ENCODE measurements around the gene NLRP9.

The NLRP9 gene

GRCh38 chr19:55716531-55716930 lies 21.7 kb downstream of the NLRP9 start:
- no peak for DNase-seq (ENCODE audit: low read depth in 2 of 2)
- TF ChIP-seq, protein P1, sequence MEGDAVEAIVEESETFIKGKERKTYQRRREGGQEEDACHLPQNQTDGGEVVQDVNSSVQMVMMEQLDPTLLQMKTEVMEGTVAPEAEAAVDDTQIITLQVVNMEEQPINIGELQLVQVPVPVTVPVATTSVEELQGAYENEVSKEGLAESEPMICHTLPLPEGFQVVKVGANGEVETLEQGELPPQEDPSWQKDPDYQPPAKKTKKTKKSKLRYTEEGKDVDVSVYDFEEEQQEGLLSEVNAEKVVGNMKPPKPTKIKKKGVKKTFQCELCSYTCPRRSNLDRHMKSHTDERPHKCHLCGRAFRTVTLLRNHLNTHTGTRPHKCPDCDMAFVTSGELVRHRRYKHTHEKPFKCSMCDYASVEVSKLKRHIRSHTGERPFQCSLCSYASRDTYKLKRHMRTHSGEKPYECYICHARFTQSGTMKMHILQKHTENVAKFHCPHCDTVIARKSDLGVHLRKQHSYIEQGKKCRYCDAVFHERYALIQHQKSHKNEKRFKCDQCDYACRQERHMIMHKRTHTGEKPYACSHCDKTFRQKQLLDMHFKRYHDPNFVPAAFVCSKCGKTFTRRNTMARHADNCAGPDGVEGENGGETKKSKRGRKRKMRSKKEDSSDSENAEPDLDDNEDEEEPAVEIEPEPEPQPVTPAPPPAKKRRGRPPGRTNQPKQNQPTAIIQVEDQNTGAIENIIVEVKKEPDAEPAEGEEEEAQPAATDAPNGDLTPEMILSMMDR (IDR thresholded peaks at IDR 0.05; ENCODE audit: low read depth, low read length), result no peak

DNA sequence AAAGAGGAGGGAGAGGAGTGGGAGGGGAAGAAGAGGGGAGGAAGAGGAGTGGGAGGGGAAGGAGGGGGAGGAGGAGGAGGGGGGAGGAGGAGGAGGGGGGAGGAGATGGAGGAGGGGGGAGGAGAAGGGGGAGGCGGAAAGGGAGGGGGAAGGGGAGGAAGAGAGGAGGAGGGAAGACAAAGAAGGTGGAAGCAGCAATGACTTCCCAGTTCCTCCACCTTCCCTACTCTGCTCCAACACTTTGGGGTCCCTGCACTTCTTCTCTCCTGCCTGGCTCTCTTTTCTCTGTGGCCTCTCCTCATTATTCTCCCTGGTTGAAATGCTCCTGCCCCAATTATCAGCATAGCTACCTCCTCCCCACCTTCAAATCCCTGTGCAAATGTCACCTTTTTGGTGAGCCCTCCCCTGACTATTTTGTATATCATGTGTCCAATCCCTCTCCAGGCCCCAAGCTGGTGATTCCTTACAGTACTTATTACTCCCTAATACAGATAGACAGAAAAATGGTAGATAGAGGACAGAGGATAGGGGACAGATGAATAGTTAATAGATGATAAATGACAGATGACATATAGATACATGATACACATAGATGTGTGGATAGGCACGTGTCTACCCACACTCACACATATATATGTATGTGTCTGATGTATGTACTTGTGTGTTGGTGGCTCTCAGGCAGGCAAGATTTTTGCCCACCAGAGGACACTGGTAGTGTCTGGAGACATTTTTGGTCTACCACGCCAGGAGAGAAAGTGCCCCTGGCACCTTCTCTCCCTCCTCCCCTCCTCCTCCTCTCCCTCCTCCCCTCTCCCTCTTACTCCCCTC lies 25.2 kb downstream of the NLRP9 start:
- no peak overlapping the region for H3K4me3 ChIP-seq (replicated peaks in 1 of 2; ENCODE audit: low read depth in 2 of 2, low read length in 2 of 2)
- TF ChIP-seq, protein P1 (IDR thresholded peaks at IDR 0.05; ENCODE audit: low read depth, low read length), result no peak
- DNase-seq (ENCODE audit: low read depth in 2 of 2), result no peak

More at GRCh38 chr19:55716531-55716930, 21.7 kb downstream of the NLRP9 start:
- H3K4me3 ChIP-seq (replicated peaks in 1 of 2; ENCODE audit: low read depth in 2 of 2, low read length in 2 of 2), result no peak overlapping the region

DNA sequence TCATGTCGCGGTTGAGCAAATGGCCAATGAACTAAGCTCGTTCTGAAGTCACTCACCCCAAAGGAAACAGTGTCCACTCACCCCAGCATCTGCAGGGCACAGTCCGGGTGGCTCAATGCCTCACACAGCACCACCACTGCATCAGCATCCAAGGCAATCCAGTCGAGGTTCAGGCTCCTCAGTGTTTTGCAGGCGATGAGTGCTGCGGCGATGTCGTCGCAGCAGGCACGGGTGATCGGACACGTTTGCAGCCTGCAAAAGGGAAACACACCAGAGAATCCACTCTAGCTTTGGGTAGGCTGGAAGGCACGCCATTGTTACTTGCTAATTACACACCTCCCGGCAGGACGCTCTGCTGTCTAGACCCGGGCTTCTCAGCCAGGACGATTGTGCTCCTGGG lies 26.5 kb downstream of the NLRP9 start:
- TF ChIP-seq, protein P1 (IDR thresholded peaks at IDR 0.05; ENCODE audit: low read depth, low read length), result no peak
- no peak for DNase-seq (ENCODE audit: low read depth in 2 of 2)
- no peak overlapping the region for H3K4me3 ChIP-seq (replicated peaks in 1 of 2; ENCODE audit: low read depth in 2 of 2, low read length in 2 of 2)

DNA sequence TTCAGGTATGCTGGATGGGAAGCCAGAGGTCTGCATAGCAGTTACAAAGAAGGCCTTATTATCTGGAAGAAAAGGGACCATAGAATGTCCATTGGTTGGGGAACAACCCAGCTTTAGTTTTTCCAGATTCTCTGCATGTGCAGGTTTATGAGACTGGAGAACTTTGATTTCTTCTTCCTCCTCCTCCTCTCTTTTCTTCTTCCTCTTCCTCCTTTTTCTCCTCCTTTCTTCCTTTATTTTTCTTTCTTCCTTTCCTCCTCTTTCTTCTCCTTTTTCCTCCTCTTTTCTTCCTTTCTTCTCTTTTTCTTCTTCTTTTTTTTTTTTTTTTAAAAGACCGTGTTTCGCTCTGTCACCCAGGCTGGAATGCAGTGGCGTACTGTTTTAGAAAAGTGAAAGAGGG lies 32.2 kb downstream of the NLRP9 start:
- H3K4me3 ChIP-seq (replicated peaks in 1 of 2; ENCODE audit: low read depth in 2 of 2, low read length in 2 of 2), result no peak overlapping the region
- TF ChIP-seq, protein P1 (IDR thresholded peaks at IDR 0.05; ENCODE audit: low read depth, low read length), result no peak
- DNase-seq (ENCODE audit: low read depth in 2 of 2), result no peak

DNA sequence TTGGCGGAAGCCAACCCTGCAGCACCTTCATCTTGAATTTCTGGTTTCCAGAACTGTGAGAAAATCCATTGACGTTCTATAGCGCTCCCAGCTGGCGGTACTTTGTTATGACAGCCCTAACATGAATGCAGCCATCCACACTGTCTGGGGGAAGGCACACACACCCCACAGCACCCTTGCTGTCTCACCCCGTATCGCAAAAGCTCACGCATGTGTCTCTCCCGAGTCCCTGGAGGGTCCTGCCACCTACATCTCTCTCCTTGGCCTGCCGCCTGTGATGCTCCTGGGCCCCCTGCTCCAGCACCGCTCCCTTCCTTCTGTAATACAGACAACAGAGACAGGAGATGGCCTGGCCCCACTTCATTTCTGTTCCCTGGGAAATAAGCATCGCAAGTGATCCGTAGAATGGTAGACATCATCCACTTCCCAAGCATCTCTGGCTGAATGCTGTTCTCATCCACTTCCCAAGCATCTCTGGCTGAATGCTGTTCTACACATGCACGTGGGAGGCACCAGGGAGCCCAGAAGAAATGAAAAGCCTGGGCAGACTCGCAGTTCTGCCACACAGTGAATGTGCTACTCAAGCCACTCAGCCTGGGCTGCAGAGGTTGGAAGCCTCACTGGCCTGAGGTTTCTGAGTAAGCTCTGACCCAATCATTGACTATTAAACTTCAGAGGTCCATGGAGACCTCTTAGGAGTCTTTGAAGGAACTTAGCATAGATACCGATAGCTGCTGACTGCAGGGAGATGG lies 33.5 kb downstream of the NLRP9 start:
- DNase-seq (ENCODE audit: low read depth in 2 of 2), result no peak
- TF ChIP-seq, protein P1 (IDR thresholded peaks at IDR 0.05; ENCODE audit: low read depth, low read length), result peak; percentile 17
- no peak overlapping the region for H3K4me3 ChIP-seq (replicated peaks in 1 of 2; ENCODE audit: low read depth in 2 of 2, low read length in 2 of 2)

DNA sequence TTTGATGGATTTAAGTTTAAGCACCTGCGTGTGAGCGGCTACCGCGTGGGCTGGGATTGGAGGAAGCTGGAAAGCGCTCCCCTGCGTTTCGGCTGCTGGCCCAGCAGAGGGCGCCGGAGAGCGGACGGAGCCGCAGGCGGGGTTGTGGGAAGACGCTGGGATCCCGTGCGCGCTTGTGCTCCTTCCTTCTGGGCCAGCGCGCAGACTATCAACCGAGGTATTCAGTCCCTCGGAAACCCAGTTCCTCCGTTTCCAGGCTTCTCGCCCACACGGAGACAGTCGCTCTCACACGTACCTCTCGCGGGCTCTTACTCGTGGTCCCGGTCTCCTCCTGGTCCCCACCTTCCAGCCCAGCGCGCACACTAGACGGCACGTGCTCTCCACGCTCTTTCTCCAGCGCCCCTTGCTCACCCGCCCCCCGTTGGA lies 34.4 kb downstream of the NLRP9 start:
- DNase-seq (ENCODE audit: low read depth in 2 of 2), result peak; percentile 32 to 38
- TF ChIP-seq, protein P1 (IDR thresholded peaks at IDR 0.05; ENCODE audit: low read depth, low read length), result peak; percentile 77
- H3K4me3 ChIP-seq (replicated peaks in 1 of 2; ENCODE audit: low read depth in 2 of 2, low read length in 2 of 2), result no peak overlapping the region
